HG02884 (cell line): Measurements from ENCODE around the gene CCM2.

Experiments used
- ATAC-seq: cut with Tn5 transposase; IDR thresholded peaks from one replicate; pipeline ENCODE4 v1.9.1; 2021; ENCODE audit warnings: mild to moderate bottlenecking, moderate library complexity; ENCODE audit not compliant: unreplicated experiment

CCM2 gene

DNA sequence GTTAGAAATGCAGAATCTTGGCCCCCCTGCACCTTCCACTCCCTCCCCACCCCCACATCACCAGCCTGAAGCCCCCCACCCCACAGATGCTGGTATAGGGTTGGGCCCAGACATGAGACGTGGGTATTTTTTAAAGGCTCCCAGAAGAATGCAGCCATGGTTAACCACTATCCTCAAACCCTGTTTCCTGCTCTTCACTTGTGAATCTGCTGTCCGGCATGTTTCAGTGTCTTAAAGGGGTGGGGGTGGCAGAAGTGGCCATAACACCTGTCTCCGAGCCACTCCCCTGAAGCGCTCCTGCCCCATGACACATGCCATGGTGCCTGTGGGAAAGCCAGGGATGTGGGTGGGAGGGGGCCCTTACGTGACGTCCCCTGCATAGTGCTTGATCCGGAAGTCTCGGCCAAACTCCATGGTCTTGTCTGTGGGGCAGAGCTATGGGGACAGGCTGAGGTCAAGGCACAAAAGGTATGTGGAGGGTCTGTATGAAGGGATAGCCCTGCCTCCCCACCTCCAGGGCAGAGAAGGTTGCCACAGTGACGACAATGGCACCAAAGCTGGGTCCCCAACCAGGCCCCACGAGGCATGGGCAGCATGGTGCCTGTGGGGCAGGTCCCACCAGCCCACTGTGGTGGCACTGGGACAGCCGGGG, 30.8 kb upstream of the CCM2 start:
- ATAC-seq, result no peak

DNA sequence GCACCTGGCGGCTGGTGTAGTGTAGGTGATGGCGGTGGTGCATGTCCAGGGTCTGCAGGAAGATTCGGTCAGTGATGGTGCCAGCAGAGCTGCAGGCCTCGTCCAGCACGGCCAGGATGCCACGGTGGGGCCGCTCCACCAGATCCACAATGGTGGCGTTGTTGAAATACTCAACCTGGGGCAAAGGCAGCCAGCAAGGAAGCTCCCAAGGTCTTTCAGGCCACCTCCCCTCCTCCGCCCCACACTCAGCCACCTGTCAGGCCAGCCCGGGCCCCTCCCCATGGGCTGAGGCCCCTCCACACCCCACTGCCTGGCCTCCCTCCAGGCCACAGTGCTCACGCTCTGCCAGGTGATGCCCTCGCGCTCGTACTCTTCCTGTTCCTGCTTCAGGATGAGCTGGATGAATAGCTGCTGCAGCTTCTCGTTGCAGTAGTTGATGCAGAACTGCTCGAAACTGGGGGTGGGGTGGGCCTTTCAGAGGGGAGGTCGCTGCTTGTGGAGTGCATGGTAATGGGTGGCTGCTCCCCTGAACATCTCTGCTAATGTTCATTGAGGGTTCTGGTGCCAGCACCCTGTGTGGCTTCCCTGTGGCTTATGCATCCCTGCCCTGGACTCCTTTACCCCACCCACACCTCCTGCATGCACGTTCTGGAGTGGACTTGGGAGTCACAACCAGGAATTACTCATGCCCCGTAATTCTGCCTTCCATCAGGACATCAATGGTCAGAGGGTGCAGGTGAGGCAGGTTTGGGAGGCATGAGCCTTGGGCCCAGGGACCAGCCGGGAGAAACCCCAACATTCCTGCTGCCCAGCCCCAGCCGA, 30.1 kb upstream of the CCM2 start:
- ATAC-seq, result no peak

DNA sequence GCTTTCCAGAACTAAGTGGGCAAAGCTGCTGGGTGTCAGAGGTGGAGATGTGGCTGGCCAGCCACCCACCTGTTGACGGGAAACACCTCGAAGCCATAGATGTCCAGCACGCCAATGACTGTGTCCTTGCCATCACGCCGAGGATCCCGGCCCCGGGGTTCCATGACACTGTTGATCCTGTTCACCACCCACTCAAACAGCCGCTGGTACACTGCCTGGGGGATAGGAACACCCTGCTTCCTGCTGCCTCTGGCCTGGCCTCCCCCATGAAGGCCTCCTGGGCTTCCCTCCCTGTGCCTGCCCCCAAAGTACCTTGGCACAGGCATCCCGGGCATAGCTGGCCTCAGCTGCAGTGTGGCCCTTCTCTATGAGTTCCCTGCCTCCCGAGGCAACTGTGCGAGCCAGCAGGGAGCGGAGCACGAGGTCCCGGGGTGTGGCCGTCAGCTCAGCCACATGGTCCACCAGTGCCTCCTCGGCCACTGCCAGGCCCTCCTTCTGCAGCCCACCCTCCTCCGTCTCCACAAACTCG, 29.4 kb upstream of the CCM2 start:
- no peak for ATAC-seq

DNA sequence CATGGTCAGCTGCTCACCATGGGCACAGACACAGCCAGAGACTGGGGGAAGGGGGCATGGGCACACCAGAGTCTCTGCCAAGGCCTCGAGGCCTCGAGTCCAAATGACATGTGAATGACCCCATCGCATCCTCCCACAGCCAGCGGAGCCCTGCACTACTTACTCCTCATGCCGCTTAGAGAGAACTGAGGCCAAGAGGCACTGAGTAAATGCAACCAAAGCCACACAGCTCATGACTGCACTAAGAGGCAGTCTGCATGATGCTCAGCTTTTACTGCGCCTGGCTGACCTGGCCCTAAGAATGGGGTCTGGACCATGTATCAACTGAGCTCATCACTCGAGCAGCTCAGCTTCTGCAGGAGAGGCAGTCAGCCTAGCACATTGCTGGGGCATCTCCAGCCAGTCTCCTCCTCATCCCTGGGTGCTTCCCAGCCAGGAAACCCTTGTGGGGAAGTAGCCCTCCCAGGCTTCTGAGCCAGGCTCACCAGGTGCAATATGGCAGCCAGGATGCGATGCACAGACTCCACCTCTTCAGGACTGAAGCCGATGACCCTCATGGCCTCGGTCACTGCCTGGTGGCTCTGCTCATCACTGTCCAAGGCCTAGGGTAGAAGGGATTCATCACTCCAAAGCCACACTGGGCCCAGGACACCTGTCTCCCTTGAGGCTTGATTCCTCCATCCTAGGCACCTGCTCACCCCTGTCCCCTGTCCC, 28.7 kb upstream of the CCM2 start:
- no peak for ATAC-seq

DNA sequence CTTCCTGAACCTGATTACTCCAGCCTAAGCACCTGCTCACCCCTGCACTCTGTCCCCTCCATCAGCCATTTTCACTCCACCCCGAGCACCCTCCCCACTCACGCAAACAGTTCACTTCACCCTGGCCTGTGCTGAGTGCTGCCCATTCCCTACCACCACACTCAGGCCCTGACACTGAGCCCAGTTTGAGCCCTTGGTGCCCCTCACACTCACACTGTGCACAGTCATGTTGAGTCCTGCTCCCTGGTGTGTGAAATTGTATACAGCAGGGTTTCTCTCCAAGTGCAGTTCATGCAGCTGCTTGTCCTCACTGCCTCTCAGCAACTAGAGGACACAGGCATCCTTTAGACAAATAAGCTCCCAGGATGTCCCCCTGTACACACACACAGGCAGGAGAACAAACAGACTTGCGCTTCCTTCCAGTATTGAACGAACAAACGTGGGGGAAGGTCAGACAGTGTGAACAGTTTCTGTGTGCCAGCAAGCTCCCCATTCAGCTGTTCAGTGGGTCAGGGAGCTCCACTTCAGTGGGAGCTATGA, 28.0 kb upstream of the CCM2 start:
- no peak for ATAC-seq

DNA sequence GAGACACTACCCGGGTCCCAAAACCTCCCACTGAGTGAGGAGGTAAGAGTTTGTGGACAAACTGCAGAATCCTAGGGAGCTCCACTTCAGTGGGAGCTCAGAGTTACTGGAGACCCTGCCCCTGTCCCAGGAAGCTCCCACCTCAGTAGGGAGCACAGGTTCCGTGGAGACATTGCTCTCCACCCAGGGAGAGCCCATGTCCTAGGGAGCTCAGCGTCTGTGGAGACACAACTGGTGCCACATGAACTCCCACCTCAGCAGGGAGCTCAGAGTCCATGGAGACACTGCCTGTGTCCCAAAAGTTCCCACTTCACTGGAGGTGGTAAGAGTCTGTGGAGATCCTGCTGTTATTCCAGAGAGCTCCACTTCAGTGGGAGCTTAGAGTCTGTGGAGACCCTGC, 27.4 kb upstream of the CCM2 start:
- no peak for ATAC-seq

DNA sequence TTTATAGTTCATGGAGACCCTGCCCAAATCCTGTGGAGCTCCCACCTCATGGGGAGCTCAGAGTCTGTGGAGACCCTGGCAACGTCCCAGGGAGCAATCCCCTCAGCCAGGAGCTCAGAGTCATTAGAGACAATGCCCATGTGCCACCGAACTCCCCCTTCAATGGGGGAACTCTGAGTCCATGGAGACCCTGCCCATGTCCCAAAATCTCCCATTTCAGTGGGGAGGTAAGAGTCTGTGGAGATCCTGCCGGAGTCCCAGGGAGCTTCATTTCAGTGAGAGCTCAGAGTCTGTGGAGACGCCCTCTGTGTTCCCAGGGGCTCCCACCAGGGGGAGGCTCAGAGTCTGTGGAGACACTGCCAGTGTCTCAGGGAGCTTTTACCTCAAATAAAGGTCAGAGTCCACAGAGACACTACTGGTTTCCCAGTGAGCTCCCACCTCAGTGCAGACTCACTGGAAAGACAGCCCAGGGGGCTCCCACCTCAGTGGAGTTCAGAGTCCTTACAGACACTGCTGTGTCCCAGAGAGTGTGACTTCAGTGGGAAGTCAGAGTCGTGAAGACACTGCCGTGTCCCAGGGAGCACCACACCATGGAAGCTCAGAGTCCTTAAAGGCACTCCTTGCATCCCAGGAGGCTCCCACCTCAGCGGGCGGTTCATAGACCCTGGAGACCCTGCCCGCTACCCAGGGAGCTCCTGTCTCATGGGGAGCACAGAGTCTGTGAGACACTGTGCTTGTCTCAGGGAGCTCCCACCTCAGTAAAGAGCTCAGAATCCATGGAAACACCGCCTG, 26.2 kb upstream of the CCM2 start:
- no peak for ATAC-seq

DNA sequence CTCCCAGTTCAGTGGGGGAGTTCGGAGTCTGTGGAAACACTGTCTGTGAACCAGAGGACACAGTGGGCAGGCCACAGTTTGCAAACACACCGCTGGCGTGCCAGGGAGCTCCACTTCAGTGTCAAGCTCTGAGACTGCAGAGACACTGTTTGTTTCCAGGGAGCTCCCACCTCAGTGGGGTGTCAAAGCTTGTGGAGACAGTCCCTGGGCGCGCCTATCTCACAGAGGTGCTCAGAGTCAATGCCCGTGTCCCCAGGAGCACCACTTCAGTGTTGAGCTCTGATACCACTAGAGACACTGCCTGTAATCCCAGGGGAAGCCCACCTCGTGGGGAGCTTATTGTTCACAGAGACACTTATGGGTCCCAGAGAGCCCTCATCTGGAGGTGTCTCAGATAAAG, 25.5 kb upstream of the CCM2 start:
- ATAC-seq, result no peak

DNA sequence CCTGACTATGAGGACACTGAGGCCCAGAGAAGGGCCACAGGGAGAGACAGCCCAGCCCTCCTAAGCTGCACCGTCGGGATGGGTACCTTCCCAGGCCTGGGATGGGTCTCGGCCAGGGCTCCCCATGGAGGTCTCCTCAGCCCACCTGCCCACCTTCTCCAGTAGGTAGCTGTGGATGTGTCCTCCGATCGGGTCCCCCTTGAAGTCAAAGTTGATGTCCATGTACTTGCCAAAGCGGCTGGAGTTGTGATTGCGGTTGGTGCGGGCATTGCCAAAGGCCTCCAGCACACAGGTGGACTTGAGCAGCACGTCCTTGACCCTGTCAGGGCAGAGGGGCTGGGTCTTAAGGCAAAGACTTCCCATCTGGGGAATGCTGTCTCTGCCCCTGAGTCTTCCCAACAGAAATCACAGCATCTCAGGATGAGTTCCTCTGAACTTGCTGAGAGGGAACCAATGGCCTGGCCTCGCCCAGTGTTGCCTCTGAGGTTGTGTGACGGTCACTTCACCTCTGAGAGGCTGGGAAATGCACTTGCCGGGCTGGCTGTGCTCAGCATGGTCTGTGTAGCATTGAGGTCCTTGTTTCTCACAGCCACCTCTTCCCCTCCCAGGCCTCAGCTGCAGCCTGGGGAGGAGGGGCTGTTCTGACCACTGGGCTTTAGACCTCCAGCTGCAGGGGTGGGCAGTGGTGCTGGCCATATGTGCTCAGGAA, 24.5 kb upstream of the CCM2 start:
- ATAC-seq, result no peak

DNA sequence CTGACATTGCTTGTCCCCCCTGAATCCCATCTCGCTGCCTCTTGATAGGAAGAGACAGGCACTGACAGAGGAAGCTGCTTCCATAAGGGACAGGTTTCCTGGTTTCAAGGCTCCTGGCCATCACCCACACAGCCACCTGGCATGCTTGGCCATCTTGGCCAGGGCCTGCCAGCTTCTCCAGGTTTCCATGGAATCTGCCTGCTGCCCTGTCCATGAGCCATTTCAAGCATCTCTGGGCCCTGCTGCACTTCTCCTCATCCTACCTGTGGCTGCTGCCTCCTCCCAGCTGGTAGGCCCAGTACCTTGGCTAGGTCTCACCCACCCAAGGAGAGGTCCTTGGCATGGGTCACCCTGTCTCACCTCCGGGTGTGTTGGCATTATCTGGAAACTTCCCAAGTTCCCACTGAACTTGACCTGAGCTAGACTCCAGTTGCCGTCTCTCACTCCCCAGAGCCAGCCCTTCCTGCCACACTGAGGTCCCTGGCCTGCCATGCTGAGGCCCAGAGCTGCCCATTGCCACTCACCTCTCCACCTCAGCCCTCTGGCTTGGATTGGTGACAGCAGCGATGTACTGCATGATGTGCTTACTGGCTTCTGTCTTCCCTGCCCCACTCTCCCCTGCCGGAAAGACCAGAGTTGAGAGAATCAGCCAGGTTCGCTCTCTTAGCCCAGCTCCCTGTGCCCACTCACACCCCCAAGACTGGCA, 23.8 kb upstream of the CCM2 start:
- no peak for ATAC-seq

DNA sequence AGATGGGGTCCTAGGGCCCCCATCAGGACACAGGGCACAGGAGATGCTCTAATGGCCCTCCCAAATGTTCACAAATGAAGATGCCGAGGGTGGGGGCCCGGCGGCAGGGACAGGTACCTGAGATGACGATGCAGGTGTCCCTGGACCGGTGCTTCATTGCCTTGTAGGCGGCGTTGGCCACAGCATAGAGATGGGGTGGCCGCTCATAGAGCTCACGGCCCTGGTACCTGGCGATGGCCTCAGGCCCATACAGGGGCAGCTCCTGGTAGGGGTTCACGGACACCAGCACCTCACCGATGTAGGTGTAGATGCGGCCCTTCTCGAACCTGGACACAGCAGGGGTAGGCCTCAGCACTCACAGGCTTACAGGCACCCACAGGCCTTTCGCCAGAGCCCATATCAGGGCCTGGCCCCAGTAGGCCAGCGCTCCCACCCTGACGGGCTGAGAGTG, 23.2 kb upstream of the CCM2 start:
- ATAC-seq, result no peak

DNA sequence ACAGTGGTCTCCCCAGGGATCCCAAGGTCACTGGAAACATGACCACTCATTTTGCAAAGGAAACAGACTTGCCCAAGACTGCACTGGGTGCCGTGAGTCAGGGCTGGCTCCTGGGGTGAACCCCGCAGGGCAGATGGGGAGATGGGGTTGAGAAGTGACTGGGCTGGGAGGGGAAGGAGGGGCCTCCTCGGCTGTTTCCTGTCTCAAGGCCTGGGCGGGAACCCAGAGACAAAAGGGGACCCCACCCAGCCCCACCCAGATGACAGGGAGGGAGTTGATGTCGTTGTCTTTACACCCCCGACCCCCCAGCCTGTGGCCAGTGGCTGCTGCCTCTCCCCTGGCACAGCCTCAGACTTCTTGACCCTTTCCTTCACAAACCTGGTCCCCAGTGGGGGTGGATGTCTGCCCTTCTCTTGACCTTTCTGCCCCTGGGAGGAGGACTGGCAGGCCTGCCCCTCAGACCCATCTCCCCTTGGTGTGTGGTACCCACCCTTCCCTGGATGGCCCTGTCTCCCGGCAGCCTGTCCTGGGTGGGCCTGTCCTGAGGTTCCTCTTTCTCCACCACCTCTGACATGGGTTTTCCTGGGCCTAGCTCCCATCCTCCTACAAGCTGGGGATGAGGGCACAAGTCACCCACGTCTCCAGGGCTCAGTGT, 22.6 kb upstream of the CCM2 start:
- no peak for ATAC-seq

DNA sequence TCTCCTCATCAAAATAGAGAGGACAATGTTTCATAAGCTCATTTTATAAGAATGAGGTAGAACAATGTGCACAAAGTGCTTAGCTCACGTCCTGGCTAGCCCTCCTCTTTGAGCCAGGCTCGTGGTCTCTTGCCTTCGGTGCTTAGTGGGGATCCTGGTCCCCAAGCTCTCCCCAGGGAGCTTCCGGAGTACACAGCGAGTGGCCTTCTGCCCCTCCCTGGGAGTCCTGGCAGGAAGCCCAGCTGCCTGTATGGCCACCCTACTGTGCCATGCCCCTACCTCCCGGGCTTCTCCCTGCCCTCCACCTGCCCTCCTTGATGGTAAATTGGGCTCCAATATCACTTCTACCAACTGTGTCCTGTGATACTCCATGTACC, 22.1 kb upstream of the CCM2 start:
- no peak for ATAC-seq

DNA sequence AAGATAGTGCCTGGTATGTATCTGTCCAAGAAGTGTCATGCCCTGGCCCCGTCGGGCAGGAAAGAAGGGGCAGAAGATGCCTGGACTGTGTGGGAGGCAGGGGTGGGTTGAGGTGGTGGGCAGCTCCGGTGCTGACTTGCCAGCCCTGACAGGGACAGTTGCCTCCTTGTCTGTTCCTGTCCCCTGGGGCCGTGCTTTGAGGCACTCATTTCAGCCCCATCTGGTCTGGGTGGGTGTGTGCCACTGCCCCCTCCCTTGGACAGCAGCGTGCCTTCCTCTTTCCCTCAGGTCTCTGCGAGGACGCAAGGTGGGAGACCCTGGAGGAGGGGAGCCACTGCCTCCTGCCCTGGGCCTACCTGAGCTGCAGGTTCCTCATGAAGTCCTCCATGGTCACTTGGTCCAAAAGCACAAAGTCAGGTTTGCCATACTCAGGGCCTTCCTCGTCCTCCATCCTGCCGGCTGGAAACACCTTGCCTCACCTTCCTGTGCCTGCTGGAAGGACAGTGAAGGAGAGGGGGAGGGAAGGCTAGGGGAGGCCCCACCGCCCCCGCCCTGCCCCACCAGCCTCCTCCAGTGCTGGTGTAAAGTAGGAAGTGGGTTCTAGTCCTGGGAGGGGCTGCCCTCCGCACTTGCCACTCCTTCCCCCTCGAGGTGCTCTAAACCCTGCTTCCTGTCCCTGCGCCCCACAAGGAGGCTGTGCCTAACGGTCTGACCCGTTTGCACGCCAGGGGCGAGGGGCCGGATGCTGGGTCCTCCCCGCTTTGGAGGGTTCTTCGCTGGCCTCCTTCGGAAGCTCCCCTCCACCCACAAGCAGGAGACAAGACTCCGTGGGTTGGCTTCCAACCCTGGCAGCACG, 21.3 kb upstream of the CCM2 start, which contains the start of gene MYO1G:
Gene MYO1G, minus strand, starts transcription at position 505 of the 856 bp plus-strand sequence. Its CDS starts 54 bp downstream, at position 451.
- peak; percentile 53 for ATAC-seq

DNA sequence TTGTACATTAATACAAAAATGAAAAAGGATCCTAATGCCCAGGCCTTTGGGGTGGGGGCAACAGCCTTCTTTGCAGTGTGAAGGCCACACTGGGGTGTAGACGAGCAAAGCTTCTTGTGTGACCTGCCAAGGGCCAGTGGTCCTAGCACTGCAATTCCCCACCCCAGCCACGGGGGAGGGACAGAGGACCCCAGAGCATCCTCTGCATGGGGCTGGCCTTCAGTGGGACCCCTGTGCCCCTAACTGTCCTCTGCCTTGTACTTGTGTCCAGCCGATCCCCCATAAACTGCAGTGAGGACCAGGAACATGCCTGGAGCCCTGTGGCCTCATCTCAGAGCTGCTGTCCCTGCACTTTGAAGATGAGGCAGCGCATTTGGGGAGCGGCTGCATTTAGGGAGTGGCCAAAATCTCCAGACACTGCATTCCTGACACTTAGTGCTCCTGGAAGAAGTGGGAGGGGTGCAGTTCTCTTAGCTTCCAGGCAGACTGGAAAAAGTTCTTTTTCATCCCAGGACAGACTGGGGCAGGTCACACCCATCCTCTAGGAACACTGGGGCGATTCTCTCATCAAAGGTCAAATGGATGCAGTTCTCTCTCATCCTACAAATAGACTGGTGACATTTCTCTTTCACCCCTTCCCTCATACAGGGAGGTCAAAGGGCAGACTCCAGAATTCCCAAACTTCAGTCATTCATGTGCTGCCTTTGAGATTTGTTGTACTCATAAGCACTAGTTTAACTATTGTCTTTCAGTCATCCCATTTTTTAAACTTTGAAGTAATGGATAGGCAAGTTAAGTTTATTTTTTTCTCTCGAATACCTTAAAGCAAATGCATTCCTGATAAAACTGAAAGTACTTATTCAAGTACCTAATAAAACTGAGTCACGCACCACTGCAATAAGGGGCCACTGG, 20.3 kb upstream of the CCM2 start:
- no peak for ATAC-seq

DNA sequence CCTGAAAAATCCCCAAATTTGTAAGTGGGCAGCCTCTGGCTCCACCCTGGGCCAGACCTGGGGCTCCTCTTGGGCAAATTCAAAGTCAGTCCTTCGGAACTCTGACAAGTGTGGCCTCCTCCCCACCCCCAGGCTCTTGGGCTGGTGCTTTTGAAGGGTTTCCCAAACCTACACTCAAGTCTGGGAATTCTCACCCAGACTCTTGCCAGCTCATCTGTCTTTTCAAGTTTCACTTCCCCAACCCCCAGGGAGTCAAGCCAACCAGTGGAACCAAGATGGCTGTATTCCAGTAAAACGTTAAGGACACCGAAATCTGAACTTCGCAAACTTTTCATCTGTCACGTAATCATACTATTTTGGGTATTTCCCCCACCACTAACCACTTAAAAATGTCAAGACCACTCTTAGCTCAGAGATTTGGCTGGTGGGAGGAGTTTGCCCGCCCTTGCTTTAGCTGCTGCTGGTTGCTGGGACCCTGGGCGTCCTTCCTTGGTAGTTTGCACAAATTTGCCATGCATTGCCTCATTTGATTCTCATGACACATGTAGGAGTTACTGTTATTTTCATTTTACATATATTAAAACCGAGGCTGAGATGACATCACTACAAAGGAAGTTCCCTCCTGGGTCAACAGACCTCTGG, 19.5 kb upstream of the CCM2 start:
- peak; percentile 46 for ATAC-seq
